H1 (cell line): ENCODE measurements around the gene UBE3B. TPM values are rescaled to one million over a fixed set of nuclear protein-coding genes. Genes with fewer than 3 reads are reported as not detected.

Source experiments
- CTCF ChIA-PET: fragments of 300-600 bp; sonication (Branson Sonifier 250); formaldehyde crosslinking; loops from one replicate; lab custom pipeline; 2021; ENCODE audit not compliant: partially characterized antibody; lab: Charles Lee
- POLR2A ChIA-PET: fragments of 300-600 bp; sonication (Branson Sonifier 250); formaldehyde crosslinking; loops from one replicate; lab custom pipeline; 2021; ENCODE audit warnings: inconsistent platforms; ENCODE audit not compliant: partially characterized antibody; lab: Charles Lee
- DNase-seq, 2 experiments: peaks; one replicate each; pipeline versions ENCODE4 v3.0.0 to v3.0.0-alpha.2; 2010 to 2022; ENCODE audit warnings: low spot score in 2 of 2, low read depth in 1 of 2, mixed read lengths in 1 of 2
- FAIRE-seq: peaks from 2 replicates; lab custom pipeline; 2011; peaks lifted over from hg19 to GRCh38; lab: Jason Lieb, UNC
- H2AFZ ChIP-seq: 2 replicates; pipeline ENCODE4 v1.8.1; 2012; ENCODE audit warnings: low read length, inconsistent platforms
- H2AK5ac ChIP-seq: 2 replicates; pipeline ENCODE4 v1.6.1; 2013; ENCODE audit warnings: low read depth, low read length
- H2BK120ac ChIP-seq: replicated peaks from 2 replicates; pipeline ENCODE3; 2013; ENCODE audit warnings: low read depth, low read length, inconsistent platforms
- H2BK12ac ChIP-seq: 2 replicates; pipeline ENCODE4 v1.6.1; 2013; ENCODE audit warnings: low read depth, low read length
- H2BK15ac ChIP-seq: 2 replicates; pipeline ENCODE4 v1.6.1; 2013; ENCODE audit warnings: low read length
- H2BK20ac ChIP-seq: 2 replicates; pipeline ENCODE4 v1.6.1; 2013; ENCODE audit warnings: low read length
- H2BK5ac ChIP-seq: 2 replicates; pipeline ENCODE4 v1.6.1; 2013; ENCODE audit warnings: low read depth, low read length
- H3K14ac ChIP-seq: 2 replicates; pipeline ENCODE4 v1.6.1; 2013; ENCODE audit warnings: inconsistent platforms; ENCODE audit not compliant: insufficient read length
- H3K18ac ChIP-seq: 2 replicates; pipeline ENCODE4 v1.6.1; 2013; ENCODE audit warnings: low read length; ENCODE audit errors: extremely low read depth
- H3K23ac ChIP-seq: 2 replicates; pipeline ENCODE4 v1.6.1; 2013; ENCODE audit warnings: inconsistent platforms; ENCODE audit not compliant: insufficient read length
- H3K23me2 ChIP-seq: 2 replicates; pipeline ENCODE4 v1.6.1; 2013; ENCODE audit warnings: low read depth, low read length
- H3K27ac ChIP-seq: 2 replicates; pipeline ENCODE4 v1.6.1; 2011; ENCODE audit warnings: low read depth, low read length, inconsistent platforms
- H3K27me3 ChIP-seq, 4 experiments: replicated peaks in 1 of 4; 1 replicate in 1 of 4; 2 replicates in 3 of 4; pipeline versions ENCODE4 v1.6.1 to v1.8.1; 2011 to 2013; ENCODE audit warnings: low read length in 3 of 4, mild to moderate bottlenecking in 3 of 4, inconsistent platforms in 2 of 4, mixed read lengths in 2 of 4, moderate library complexity in 1 of 4; ENCODE audit not compliant: control insufficient read depth in 3 of 4, insufficient read depth in 3 of 4; ENCODE audit errors: extremely low read depth in 1 of 4
- H3K36me3 ChIP-seq, 4 experiments: 2 replicates each; pipeline versions ENCODE4 v1.6.1 to v1.8.1; 2011 to 2013; ENCODE audit warnings: mild to moderate bottlenecking in 4 of 4, low read length in 3 of 4, moderate library complexity in 2 of 4, control low read depth in 1 of 4, inconsistent platforms in 1 of 4; ENCODE audit not compliant: insufficient read depth in 4 of 4, control insufficient read depth in 2 of 4
- H3K4ac ChIP-seq: replicated peaks from 2 replicates; pipeline ENCODE3; 2013; ENCODE audit warnings: low read length, low read depth, mixed read lengths, inconsistent platforms; ENCODE audit not compliant: insufficient read length
- H3K4me1 ChIP-seq, 4 experiments: replicated peaks in 1 of 4; 1 replicate in 1 of 4; 2 replicates in 3 of 4; pipeline versions ENCODE4 v1.6.1 to v1.8.1; 2011 to 2013; ENCODE audit warnings: low read length in 3 of 4, inconsistent platforms in 2 of 4, mixed read lengths in 1 of 4; ENCODE audit not compliant: insufficient read depth in 4 of 4, control insufficient read depth in 3 of 4
- H3K4me2 ChIP-seq, 2 experiments: 2 replicates each; pipeline versions ENCODE4 v1.6.1 to v1.8.1; 2011 to 2013; ENCODE audit warnings: low read depth in 2 of 2, low read length in 2 of 2, control low read depth in 1 of 2, inconsistent platforms in 1 of 2, mild to moderate bottlenecking in 1 of 2; ENCODE audit not compliant: insufficient read depth in 1 of 2
- H3K4me3 ChIP-seq, 4 experiments: fragments of 200-600, 300-600 bp in 1 of 4; sonication (generic), shearing (Covaris generic), sonication (Bioruptor Twin) in 1 of 4; 2 replicates each; pipeline versions ENCODE4 v1.5.1 to v1.8.1; 2011 to 2016; ENCODE audit warnings: low read length in 4 of 4, low read depth in 3 of 4, control low read depth in 2 of 4, inconsistent platforms in 2 of 4, mild to moderate bottlenecking in 2 of 4, mixed read lengths in 1 of 4, moderate library complexity in 1 of 4; ENCODE audit not compliant: insufficient read depth in 2 of 4; ENCODE audit errors: extremely low read depth in 1 of 4
- H3K56ac ChIP-seq: replicated peaks from 2 replicates; pipeline ENCODE3; 2013; ENCODE audit warnings: low read depth, mild to moderate bottlenecking, mixed read lengths, low read length, inconsistent platforms; ENCODE audit not compliant: insufficient read length
- H3K79me1 ChIP-seq: 2 replicates; pipeline ENCODE4 v1.6.1; 2013; ENCODE audit warnings: low read depth, low read length, control low read depth
- H3K79me2 ChIP-seq, 2 experiments: 2 replicates each; pipeline versions ENCODE4 v1.6.1 to v1.8.1; 2012 to 2013; ENCODE audit warnings: low read length in 2 of 2, mild to moderate bottlenecking in 2 of 2, inconsistent platforms in 1 of 2; ENCODE audit not compliant: insufficient read depth in 2 of 2, control insufficient read depth in 1 of 2
- H3K9ac ChIP-seq, 4 experiments: replicated peaks in 1 of 4; 1 replicate in 1 of 4; 2 replicates in 3 of 4; pipeline versions ENCODE4 v1.6.1 to v1.8.1; 2011 to 2013; ENCODE audit warnings: low read depth in 3 of 4, low read length in 3 of 4, control low read depth in 2 of 4, mild to moderate bottlenecking in 2 of 4, moderate library complexity in 2 of 4, inconsistent platforms in 1 of 4; ENCODE audit errors: extremely low read depth in 1 of 4
- H3K9me3 ChIP-seq, 2 experiments: 2 replicates each; pipeline versions ENCODE4 v1.6.1 to v1.8.1; 2012 to 2013; ENCODE audit warnings: mild to moderate bottlenecking in 2 of 2, moderate library complexity in 2 of 2, control low read depth in 1 of 2, inconsistent platforms in 1 of 2, low read depth in 1 of 2, low read length in 1 of 2, mixed read lengths in 1 of 2; ENCODE audit not compliant: insufficient read depth in 2 of 2
- H4K20me1 ChIP-seq, 2 experiments: replicated peaks in 1 of 2; 2 replicates each; pipeline versions ENCODE3 to v1.8.1; 2011 to 2013; ENCODE audit warnings: inconsistent platforms in 2 of 2, low read length in 2 of 2, mild to moderate bottlenecking in 1 of 2; ENCODE audit not compliant: insufficient read depth in 2 of 2, control insufficient read depth in 1 of 2
- H4K5ac ChIP-seq: 2 replicates; pipeline ENCODE4 v1.6.1; 2013; ENCODE audit warnings: low read length, low read depth, mixed read lengths, inconsistent platforms; ENCODE audit not compliant: insufficient read length
- H4K8ac ChIP-seq: 2 replicates; pipeline ENCODE4 v1.8.0; 2013; ENCODE audit warnings: mild to moderate bottlenecking, moderate library complexity, low read length, inconsistent platforms; ENCODE audit not compliant: insufficient read depth; ENCODE audit errors: extremely low read depth
- H4K91ac ChIP-seq: replicated peaks from 2 replicates; pipeline ENCODE3; 2013; ENCODE audit warnings: low read length, mixed read lengths, inconsistent platforms; ENCODE audit not compliant: insufficient read length
- RAD21 ChIP-seq, 2 experiments: IDR thresholded peaks in 1 of 2; conservative IDR thresholded peaks in 1 of 2; 2 replicates each; pipeline ENCODE4 v1.6.1; 2011; ENCODE audit warnings: low read depth in 2 of 2, low read length in 2 of 2, improper control_type of control experiment in 1 of 2, inconsistent platforms in 1 of 2, mild to moderate bottlenecking in 1 of 2, moderate library complexity in 1 of 2
- SIN3A ChIP-seq, 2 experiments: IDR thresholded peaks in 1 of 2; conservative IDR thresholded peaks in 1 of 2; 2 replicates each; pipeline ENCODE4 v1.6.1; 2011 to 2012; ENCODE audit warnings: low read length in 2 of 2, improper control_type of control experiment in 1 of 2, low read depth in 1 of 2, mild to moderate bottlenecking in 1 of 2
- WGBS, 2 experiments: shearing (Covaris generic) in 1 of 2; methylation state at CpG; one replicate each; pipeline versions ENCODE4 v1.1.6 to v1.1.7; 2013 to 2015; ENCODE audit warnings: low lambda C conversion rate in 2 of 2, mixed read lengths in 2 of 2, inconsistent platforms in 1 of 2, low coverage in 1 of 2, missing lambda C conversion rate in 1 of 2; ENCODE audit not compliant: insufficient replicate concordance in 2 of 2, insufficient coverage in 1 of 2, insufficient read length in 1 of 2; ENCODE audit errors: extremely low coverage in 1 of 2, missing lambda C conversion rate in 1 of 2; 5-methylcytosine and 5-hydroxymethylcytosine counted together
- polyA plus RNA-seq, 7 experiments: library from polyadenylated mRNA; depleted of rRNA in 3 of 7; stranded (reverse) in 5 of 7; unstranded in 2 of 7; fragments of >200 nt in 5 of 7; fragments of 200-250 nt in 2 of 7; gene quantifications; 1 replicate in 5 of 7; 2 replicates in 1 of 7; 4 replicates in 1 of 7; pipeline versions ENCODE4 v1.2.1 to v1.2.3, GENCODE V29; 2011 to 2013; ENCODE audit warnings: missing spikeins in 2 of 7, mixed read lengths in 2 of 7
- total RNA-seq: library from RNA; stranded (reverse); fragmentation: NEBNext Ultra II Directional; extraction: Animal tissue kit (Norgen Biotek cat#: 25700); gene quantifications from 2 replicates; pipeline ENCODE4 v1.2.1, GENCODE V29; 2021
- TF ChIP-seq, protein P1 (sequence below), 3 experiments: IDR thresholded peaks; 1 replicate in 2 of 3; 2 replicates in 1 of 3; pipeline versions ENCODE4 v1.5.1 to v1.6.1; 2011; ENCODE audit warnings: low read length in 3 of 3, mild to moderate bottlenecking in 3 of 3, inconsistent platforms in 2 of 3, low read depth in 1 of 3, moderate library complexity in 1 of 3; ENCODE audit not compliant: insufficient read depth in 1 of 3; ENCODE audit errors: control extremely low read depth in 1 of 3

UBE3B gene
- total and polyA plus RNA-seq, 2 of the 8 experiments (the other 6 are each of a cell fraction or from before 2014, with no cell fraction given) = 14.0 to 21.1 TPM

DNA sequence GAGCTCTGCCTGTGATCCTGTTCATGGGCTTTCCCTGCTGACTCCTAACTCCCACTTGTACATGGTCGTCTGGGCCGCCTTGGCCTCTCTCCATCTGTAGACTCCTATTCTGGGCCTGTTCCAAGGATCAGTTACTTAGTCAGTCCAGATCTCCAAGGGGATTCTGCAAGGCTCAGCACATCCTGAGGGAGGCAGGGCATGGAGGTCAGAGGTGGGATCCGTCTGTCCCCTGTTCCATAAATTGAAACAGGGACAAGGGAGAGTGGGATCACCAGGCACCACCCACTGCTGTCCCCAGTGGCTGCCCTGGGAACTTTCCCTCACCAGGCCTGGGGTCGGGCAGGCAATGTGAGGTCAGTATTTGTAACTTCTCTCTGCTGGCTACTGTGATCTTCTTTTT, 43.8 kb upstream of the UBE3B start:
- Histone ChIP-seq H4K5ac (no peak overlapping the region), H3K27ac (no peak overlapping the region), H3K23ac (no peak overlapping the region), H4K91ac (no peak overlapping the region), H3K27me3 (no peaks in the 10 kb centered on the region), H4K20me1 (no peaks in the 10 kb centered on the region), H3K56ac (no peak overlapping the region), H3K4me3 (no peak overlapping the region), H3K9ac (no peak overlapping the region), H3K4me1 (peaks cover 9 to 16% (median 11%) of the 10 kb centered on the region in 4 experiments), H2AFZ (no peak overlapping the region), H2BK12ac (no peak overlapping the region), H2BK120ac (peak overlapping the region; percentile 4), H2AK5ac (no peak overlapping the region), H3K9me3 (no peaks in the 10 kb centered on the region), H3K23me2 (no peaks in the 10 kb centered on the region), H3K36me3 (no peaks in the 10 kb centered on the region), H3K18ac (no peak overlapping the region), H3K4ac (no peak overlapping the region), H2BK20ac (no peak overlapping the region), H3K4me2 (no peak overlapping the region), H3K14ac (no peak overlapping the region), H2BK5ac (no peak overlapping the region), H3K79me1 (no peaks in the 10 kb centered on the region), H2BK15ac (no peak overlapping the region), H3K79me2 (no peaks in the 10 kb centered on the region), H4K8ac (no peak overlapping the region)
- WGBS, 2 experiments = 84% methylated on average over 4 of the region's 4 CpGs; no CpG with 5 or more reads in 1 of the 2 experiments
- FAIRE-seq = no peak
- DNase-seq = peak in 1 of 2 experiments; percentile 59
- TF ChIP-seq, protein P1, sequence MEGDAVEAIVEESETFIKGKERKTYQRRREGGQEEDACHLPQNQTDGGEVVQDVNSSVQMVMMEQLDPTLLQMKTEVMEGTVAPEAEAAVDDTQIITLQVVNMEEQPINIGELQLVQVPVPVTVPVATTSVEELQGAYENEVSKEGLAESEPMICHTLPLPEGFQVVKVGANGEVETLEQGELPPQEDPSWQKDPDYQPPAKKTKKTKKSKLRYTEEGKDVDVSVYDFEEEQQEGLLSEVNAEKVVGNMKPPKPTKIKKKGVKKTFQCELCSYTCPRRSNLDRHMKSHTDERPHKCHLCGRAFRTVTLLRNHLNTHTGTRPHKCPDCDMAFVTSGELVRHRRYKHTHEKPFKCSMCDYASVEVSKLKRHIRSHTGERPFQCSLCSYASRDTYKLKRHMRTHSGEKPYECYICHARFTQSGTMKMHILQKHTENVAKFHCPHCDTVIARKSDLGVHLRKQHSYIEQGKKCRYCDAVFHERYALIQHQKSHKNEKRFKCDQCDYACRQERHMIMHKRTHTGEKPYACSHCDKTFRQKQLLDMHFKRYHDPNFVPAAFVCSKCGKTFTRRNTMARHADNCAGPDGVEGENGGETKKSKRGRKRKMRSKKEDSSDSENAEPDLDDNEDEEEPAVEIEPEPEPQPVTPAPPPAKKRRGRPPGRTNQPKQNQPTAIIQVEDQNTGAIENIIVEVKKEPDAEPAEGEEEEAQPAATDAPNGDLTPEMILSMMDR (IDR thresholded peaks at IDR 0.05; ENCODE audit: control extremely low read depth in 1 of 3, insufficient read depth in 1 of 3, low read depth in 1 of 3, low read length in 3 of 3) = peak; percentile 49 to 82 (median 73); a peak in 3 of 4 replicates
- TF ChIP-seq SIN3A (conservative IDR thresholded peaks at IDR 0.05 in 1 of 2, IDR thresholded peaks at IDR 0.05 in 1 of 2; ENCODE audit: low read depth in 1 of 2, low read length in 2 of 2) = no peak
- peak in 1 of 2 experiments; percentile 14; a peak in 2 of 4 replicates for TF ChIP-seq RAD21 (IDR thresholded peaks at IDR 0.05 in 1 of 2, conservative IDR thresholded peaks at IDR 0.05 in 1 of 2; ENCODE audit: low read depth in 2 of 2, low read length in 2 of 2)
- ChIA-PET CTCF (interaction anchor here (0.6 to 12.4 kb wide), 33 partner anchors 11 to 362 kb away, joined by 3 to 245 read pairs (median 4); partner anchors contain the start of genes KCTD10 and UBE3B), POLR2A (interaction anchor here (1.1 to 1.6 kb wide), 3 partner anchors 11 to 109 kb away, joined by 3 to 9 read pairs (median 3); no protein-coding TSS in a partner anchor)
